Skeletal muscle satellite cell (primary cell): ENCODE measurements around the gene FHIT.

Source experiments
- H3K27me3 ChIP-seq: 2 replicates; pipeline ENCODE4 v1.7.0; 2013; ENCODE audit warnings: low read length; ENCODE audit not compliant: control insufficient read depth, insufficient read depth
- H3K36me3 ChIP-seq: 2 replicates; pipeline ENCODE4 v1.7.0; 2013; ENCODE audit warnings: mild to moderate bottlenecking, control low read depth, low read length; ENCODE audit not compliant: insufficient read depth
- H3K4me1 ChIP-seq: 2 replicates; pipeline ENCODE4 v1.7.0; 2013; ENCODE audit warnings: low read length; ENCODE audit not compliant: control insufficient read depth, insufficient read depth
- H3K4me2 ChIP-seq: 2 replicates; pipeline ENCODE4 v1.7.0; 2013; ENCODE audit warnings: mild to moderate bottlenecking, low read length
- H3K4me3 ChIP-seq: 2 replicates; pipeline ENCODE4 v1.7.0; 2013; ENCODE audit warnings: low read length
- H3K9ac ChIP-seq: 2 replicates; pipeline ENCODE4 v1.7.0; 2013; ENCODE audit warnings: mild to moderate bottlenecking, low read depth, low read length, moderate library complexity
- H3K9me3 ChIP-seq: replicated peaks from 2 replicates; pipeline ENCODE4 v1.7.0; 2013; ENCODE audit warnings: mild to moderate bottlenecking, control low read depth, low read length

The FHIT gene

DNA sequence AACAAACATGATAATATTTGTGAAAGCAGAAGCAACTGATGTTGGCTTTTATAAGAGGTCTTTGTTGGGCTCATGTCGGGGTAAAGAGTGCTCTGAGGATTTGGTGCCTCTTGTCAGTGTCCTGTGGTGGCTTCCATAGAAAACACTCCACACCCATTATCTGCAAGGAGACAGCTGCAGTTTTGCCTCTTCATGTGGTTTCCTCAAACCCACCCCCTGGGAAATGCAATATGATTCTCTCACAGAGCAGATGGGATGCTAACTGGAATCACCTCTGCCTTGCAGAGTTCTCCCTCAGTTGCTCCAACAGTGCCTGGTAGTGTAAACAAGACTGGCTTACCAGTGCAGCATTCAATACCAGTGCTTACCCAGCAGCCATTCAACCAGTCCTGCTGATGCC lies 1430.0 kb downstream of the FHIT start:
- no peak overlapping the region for H3K4me3 ChIP-seq
- no peaks in the 10 kb centered on the region for H3K36me3 ChIP-seq
- no peaks in the 10 kb centered on the region for H3K9me3 ChIP-seq
- no peaks in the 10 kb centered on the region for H3K27me3 ChIP-seq
- H3K9ac ChIP-seq = no peak overlapping the region
- peaks cover 37% of the 10 kb centered on the region for H3K4me1 ChIP-seq
- no peak overlapping the region for H3K4me2 ChIP-seq

DNA sequence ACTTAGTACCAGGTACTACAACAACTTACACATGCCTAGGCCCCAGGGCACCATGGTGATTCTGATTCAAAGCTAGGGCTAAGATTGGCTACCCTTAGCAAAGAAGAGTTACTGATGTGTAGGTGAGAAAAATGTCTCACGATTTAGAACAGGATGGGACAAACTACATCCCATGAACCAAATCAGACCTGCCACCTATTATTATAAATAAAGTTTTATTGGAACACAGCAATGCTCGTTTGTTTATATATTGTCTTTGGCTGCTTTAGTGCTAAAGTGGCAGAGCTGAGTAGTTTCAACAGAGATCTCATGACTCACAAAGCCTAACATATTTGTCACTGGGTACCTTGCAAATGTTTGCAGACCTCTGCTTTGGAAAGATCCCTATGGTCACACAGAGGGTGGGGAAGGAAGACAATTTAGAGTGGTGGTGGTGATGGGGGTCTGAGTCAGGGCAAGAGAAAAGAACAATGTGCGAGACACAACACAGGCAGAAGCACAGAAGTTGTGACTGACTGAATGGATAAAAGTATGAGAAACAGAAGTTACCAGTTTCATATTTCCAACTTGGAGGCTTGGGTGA lies 1430.8 kb downstream of the FHIT start:
- no peak overlapping the region for H3K4me3 ChIP-seq
- no peak overlapping the region for H3K4me2 ChIP-seq
- H3K36me3 ChIP-seq = no peaks in the 10 kb centered on the region
- H3K27me3 ChIP-seq = no peaks in the 10 kb centered on the region
- H3K9ac ChIP-seq = no peak overlapping the region
- H3K9me3 ChIP-seq = no peaks in the 10 kb centered on the region
- peaks cover 37% of the 10 kb centered on the region for H3K4me1 ChIP-seq

DNA sequence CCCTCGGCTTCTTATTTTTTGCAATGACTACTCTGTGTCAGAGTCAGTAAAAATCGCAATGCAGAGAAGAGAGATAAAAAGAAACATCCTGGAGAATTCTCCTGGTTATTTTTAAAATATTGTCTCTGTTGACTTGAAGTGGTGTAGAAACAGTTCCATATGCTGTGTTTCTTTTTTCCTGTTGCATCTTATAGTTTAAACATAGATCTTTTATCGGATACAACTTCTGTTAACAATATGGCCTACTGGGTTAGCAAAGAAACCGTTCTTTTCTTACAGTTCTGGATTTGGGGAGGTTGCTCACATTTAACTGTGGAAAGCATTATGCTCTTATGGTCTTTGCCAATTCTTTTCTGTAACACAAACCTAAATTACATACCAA lies 1432.3 kb downstream of the FHIT start:
- H3K4me1 ChIP-seq = peaks cover 37% of the 10 kb centered on the region
- no peaks in the 10 kb centered on the region for H3K9me3 ChIP-seq
- H3K4me3 ChIP-seq = no peak overlapping the region
- peak overlapping the region; percentile 29 for H3K9ac ChIP-seq
- H3K4me2 ChIP-seq = peak overlapping the region; percentile 75
- no peaks in the 10 kb centered on the region for H3K27me3 ChIP-seq
- H3K36me3 ChIP-seq = no peaks in the 10 kb centered on the region

DNA sequence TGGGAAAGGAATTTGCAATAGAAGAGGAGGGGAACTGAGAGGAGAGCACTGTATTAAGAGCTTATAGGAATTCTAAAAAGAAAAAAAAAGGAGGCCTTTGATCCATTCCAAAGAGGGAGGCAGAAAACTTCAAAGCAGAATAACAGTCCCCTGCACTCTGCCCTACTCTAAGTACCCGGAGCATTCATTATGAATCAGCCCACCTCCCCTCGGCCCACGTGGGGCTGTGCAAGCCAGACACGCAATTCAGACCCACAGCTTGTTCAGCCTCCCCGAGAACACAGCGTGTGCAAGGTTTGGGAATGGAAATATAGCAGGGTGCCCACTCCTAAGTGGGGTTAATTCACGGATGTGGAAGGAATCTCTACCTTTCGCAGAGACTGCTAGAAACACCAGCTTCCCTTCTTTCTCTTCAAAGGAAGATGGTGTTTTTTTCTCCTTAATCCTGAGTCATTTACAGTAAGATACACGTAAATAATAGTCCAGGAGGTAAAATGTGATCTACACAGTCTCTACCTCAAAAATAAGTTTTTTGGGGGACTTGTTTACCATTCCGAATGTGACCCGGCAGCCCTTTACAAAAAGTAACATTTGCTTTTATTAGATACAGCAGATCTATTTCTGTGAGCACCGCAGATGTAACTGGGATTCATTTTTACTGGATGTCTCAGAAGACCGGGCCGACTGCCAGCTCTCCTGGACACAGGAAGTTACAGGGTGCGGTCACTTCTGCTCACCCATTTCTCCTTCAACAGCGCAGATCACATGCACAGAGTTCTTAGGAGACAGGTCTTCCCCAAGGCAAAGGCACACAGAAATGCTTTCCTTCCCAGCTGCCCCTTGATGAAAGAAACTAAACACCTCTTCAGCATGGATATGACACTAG lies 1433.0 kb downstream of the FHIT start:
- H3K4me1 ChIP-seq = peaks cover 37% of the 10 kb centered on the region
- peak overlapping the region; percentile 76 for H3K9ac ChIP-seq
- peak overlapping the region; percentile 75 for H3K4me2 ChIP-seq
- H3K4me3 ChIP-seq = peak overlapping the region; percentile 40
- H3K27me3 ChIP-seq = no peaks in the 10 kb centered on the region
- H3K36me3 ChIP-seq = no peaks in the 10 kb centered on the region
- H3K9me3 ChIP-seq = no peaks in the 10 kb centered on the region

DNA sequence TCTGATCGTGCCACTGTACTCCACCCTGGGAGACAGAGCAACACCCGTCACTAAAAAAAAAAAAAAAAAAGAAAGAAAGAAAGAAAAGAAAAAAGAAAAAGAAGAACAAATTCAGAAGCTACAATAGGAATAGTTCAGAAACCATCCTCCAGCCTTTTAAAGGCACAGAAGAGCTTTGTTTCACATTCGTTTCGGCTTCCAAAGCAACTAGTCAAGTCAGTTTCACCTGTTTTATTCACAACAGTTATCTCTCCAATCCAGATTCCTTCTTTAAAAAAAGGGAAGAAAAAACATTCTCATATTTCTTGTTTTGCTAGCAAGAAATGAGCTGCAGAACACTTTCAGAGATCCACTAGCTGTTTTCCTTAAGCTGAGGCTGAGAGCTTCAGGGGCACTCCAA lies 1433.7 kb downstream of the FHIT start:
- H3K4me1 ChIP-seq = peaks cover 40% of the 10 kb centered on the region
- peak overlapping the region; percentile 76 for H3K9ac ChIP-seq
- no peak overlapping the region for H3K4me3 ChIP-seq
- H3K9me3 ChIP-seq = no peaks in the 10 kb centered on the region
- H3K4me2 ChIP-seq = peak overlapping the region; percentile 75
- H3K36me3 ChIP-seq = no peaks in the 10 kb centered on the region
- no peaks in the 10 kb centered on the region for H3K27me3 ChIP-seq

DNA sequence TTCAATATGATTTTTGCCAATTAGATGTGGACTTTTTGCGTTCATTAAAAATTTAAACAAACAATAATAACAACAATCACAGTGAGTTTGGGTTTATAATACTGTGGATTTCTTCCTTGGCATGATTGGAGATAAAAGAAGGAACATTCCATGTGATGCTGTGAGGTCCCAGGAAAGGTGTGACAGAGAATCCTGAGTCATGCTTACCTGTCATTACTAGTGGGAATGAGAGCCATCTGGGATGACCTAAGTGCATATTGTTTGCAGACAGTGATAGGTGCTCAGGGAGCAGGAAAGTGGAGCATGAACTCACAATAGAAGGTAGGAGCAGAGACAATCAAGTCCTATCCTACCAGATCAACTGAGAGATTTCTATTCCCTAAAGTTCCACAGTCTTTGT lies 1434.9 kb downstream of the FHIT start:
- peaks cover 40% of the 10 kb centered on the region for H3K4me1 ChIP-seq
- H3K9ac ChIP-seq = no peak overlapping the region
- no peaks in the 10 kb centered on the region for H3K27me3 ChIP-seq
- H3K36me3 ChIP-seq = no peaks in the 10 kb centered on the region
- H3K9me3 ChIP-seq = no peaks in the 10 kb centered on the region
- no peak overlapping the region for H3K4me2 ChIP-seq
- H3K4me3 ChIP-seq = no peak overlapping the region

DNA sequence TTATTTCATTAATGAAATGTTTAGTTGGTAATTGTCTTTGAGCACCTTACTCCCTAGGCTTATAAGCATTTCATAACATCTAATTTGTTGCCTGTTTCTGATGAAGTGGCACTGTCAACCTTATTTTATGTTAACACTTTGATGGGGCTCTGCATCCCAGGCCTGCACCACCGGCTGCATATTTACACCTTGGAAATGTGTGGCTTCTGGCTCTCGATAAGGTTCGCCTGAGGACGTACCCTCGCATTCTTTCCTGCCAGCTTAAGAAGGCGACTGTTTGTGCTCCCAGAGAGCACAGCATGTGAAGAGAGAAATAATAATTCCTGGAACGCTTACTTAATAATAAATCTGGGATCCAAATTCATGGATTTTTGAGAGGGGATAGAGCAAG lies 1438.1 kb downstream of the FHIT start:
- H3K9me3 ChIP-seq = no peaks in the 10 kb centered on the region
- peaks cover 29% of the 10 kb centered on the region for H3K4me1 ChIP-seq
- no peak overlapping the region for H3K4me3 ChIP-seq
- H3K27me3 ChIP-seq = no peaks in the 10 kb centered on the region
- H3K4me2 ChIP-seq = no peak overlapping the region
- no peak overlapping the region for H3K9ac ChIP-seq
- H3K36me3 ChIP-seq = no peaks in the 10 kb centered on the region

DNA sequence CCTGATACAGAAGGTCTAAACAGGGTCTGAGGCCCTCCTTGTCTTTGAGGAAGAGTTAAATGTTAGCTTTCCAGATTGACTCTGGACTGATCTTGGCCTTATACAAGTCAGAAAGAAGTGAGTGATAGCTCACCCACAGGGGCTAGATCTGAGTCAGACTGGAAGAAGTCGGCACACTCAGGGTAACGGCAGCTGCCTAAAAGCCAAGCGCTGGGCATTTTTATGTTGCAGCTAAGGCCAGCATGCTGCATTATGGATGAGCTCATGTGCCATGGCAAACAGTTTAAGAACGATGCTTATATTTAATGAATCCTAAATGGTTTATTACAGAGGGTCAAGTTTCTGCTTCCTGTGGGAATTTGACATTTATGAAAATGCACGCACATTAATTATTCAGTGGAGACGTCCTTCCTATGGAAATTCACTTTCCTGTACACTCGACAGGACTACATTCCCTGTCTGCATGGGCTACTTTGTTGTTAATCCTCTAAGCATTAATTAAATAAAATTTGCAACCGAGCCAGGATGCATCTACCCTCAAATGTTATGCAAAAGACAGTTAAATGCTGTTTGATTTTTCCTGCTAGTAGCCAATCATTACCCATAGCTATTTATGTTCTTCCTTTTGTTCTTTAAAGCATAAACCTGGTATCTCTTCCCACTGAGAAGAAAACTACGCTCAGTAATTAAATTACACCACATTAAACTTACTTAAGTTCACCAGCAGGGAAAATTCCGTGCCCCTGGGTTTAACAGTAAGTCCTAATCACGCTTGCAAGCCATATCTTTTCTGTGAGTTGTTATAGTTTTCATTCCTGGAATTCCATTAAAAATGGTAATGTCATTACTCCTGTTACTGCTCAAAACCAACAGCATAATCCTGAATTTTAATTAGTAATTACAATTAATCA lies 1438.8 kb downstream of the FHIT start:
- peaks cover 23% of the 10 kb centered on the region for H3K4me1 ChIP-seq
- H3K4me3 ChIP-seq = no peak overlapping the region
- H3K4me2 ChIP-seq = no peak overlapping the region
- H3K9ac ChIP-seq = no peak overlapping the region
- H3K27me3 ChIP-seq = no peaks in the 10 kb centered on the region
- no peaks in the 10 kb centered on the region for H3K36me3 ChIP-seq
- no peaks in the 10 kb centered on the region for H3K9me3 ChIP-seq

DNA sequence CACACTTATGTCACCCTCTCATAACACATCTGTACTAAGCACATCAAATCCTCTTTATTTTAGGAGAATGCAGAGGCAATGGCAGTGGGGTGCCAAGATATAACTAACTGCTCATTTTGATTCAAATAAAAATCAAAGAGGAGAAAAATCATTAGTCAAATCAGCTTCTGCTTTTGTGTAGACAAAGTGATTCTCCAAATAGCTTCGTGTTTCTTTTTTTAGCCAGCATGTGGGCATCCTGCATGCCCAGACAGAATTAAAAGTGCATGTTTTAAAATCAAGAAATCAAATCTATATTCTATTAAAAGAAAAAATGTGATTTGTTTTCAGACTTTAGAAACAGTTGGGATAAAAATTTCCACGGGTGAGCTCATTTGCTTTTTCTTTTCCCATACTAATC lies 1440.1 kb downstream of the FHIT start:
- H3K4me1 ChIP-seq = peaks cover 18% of the 10 kb centered on the region
- H3K9me3 ChIP-seq = no peaks in the 10 kb centered on the region
- no peak overlapping the region for H3K9ac ChIP-seq
- no peaks in the 10 kb centered on the region for H3K36me3 ChIP-seq
- H3K27me3 ChIP-seq = no peaks in the 10 kb centered on the region
- no peak overlapping the region for H3K4me3 ChIP-seq
- H3K4me2 ChIP-seq = no peak overlapping the region

DNA sequence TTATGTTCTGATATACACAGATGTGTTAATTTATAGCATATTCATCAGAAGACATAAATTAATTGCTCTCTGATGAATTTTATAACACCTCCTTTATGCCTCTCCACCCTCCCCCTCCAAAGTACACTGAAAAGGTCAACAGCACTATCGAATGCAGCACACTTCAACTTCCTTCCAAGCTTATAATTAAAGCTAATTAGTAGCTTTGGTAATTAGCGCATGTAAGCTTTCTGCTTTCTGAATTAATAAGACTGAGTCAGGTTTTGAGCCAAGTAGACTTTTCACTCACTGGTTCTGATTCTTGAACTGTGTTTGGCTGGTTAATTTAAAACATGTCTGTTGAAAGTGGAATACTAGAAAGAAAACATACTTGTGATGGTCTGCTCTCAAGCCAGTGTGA lies 1440.6 kb downstream of the FHIT start:
- no peak overlapping the region for H3K9ac ChIP-seq
- no peaks in the 10 kb centered on the region for H3K9me3 ChIP-seq
- no peak overlapping the region for H3K4me3 ChIP-seq
- H3K36me3 ChIP-seq = no peaks in the 10 kb centered on the region
- peaks cover 18% of the 10 kb centered on the region for H3K4me1 ChIP-seq
- H3K4me2 ChIP-seq = no peak overlapping the region
- H3K27me3 ChIP-seq = no peaks in the 10 kb centered on the region

DNA sequence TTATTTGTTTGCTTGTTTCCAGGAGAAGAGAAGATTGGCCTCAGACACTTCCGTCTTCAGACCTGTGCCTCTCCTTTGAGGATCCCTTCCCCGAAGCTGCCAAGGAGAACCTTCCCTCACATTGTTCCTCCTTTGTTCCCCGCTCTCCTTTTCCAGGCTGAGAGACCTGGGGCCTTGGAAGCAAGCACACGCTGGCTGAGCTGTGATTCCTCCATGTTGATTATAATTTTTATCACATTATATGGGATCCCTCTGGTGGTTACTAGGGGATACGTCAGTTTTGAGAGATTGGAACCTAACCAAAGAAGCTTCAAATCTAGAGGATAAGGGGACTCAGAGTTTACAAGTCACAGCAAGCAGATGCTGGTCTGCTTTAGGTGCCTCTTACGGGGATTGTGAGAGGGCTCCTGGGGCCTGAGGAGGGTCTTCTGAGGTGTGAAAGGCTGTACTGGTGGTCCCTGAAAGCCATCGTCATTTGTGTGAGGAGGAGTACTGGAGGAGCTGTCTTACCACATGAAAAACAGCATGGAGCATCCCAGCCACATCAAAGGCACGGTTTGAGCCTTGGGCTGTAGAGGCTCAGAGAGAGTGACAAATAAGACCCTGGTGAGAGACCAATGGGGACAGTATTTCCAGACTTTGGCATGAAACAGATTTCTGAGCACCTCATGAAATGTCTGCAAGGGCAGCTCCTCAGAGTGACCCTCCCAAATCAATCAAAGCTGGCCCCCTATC lies 1441.4 kb downstream of the FHIT start:
- Histone ChIP-seq H3K4me2 (no peak overlapping the region), H3K36me3 (no peaks in the 10 kb centered on the region), H3K9ac (peak overlapping the region; percentile 13), H3K4me1 (peaks cover 18% of the 10 kb centered on the region), H3K4me3 (no peak overlapping the region), H3K9me3 (no peaks in the 10 kb centered on the region), H3K27me3 (no peaks in the 10 kb centered on the region)
